T-cell (primary cell): ENCODE data around the gene CYP2W1. TPM values are rescaled to one million over a fixed set of nuclear protein-coding genes. Genes with fewer than 3 reads are reported as not detected.
A peak's percentile ranks its signal among the peaks of the same experiment; 100 is the strongest.

Experiments used
- ATAC-seq, 4 experiments: fragments of 200-7000 bp in 3 of 4; fragments of 150-1000 bp in 1 of 4; cut with Tn5 transposase; replicated peaks in 1 of 4; 1 replicate in 3 of 4; 2 replicates in 1 of 4; pipeline ENCODE4 v1.10.0; 2021; ENCODE audit warnings: moderate library complexity in 3 of 4, mild to moderate bottlenecking in 2 of 4, moderate number of reproducible peaks in 1 of 4
- CTCF ChIA-PET, 2 donors: fragments of 300-600 bp; sonication (Branson Sonifier 250); formaldehyde crosslinking; loops; one replicate each; lab custom pipeline; 2022; ENCODE audit warnings: antibody characterized with exemption in 2 of 2; lab: Charles Lee
- POLR2A ChIA-PET, 2 donors: fragments of 300-600 bp; sonication (Branson Sonifier 250); formaldehyde crosslinking; loops; one replicate each; lab custom pipeline; 2022; ENCODE audit warnings: antibody characterized with exemption in 2 of 2; lab: Charles Lee
- DNase-seq, 35 experiments: peaks; one replicate each; pipeline versions ENCODE4 v3.0.0 to v3.0.0-alpha.2; 2013 to 2023
- H3K27ac ChIP-seq: one replicate; pipeline ENCODE4 v1.5.1; 2013; ENCODE audit warnings: low read length
- H3K27me3 ChIP-seq, 2 experiments: replicated peaks in 1 of 2; 1 replicate in 1 of 2; 2 replicates in 1 of 2; pipeline versions ENCODE4 v1.6.1 to v1.7.0; 2013; ENCODE audit warnings: low read length in 1 of 2, mixed read lengths in 1 of 2; ENCODE audit not compliant: control insufficient read depth in 2 of 2, insufficient read depth in 2 of 2; ENCODE audit errors: extremely low read depth in 1 of 2
- H3K36me3 ChIP-seq, 2 donors: 1 replicate in 1 of 2; 2 replicates in 1 of 2; pipeline versions ENCODE4 v1.6.1 to v1.7.0; 2013; ENCODE audit warnings: low read length in 1 of 2; ENCODE audit not compliant: control insufficient read depth in 2 of 2, insufficient read depth in 1 of 2; ENCODE audit errors: extremely low read depth in 1 of 2
- H3K4me1 ChIP-seq, 2 experiments: 1 replicate in 1 of 2; 2 replicates in 1 of 2; pipeline versions ENCODE4 v1.6.1 to v1.7.0; 2013; ENCODE audit warnings: low read length in 2 of 2, mixed read lengths in 1 of 2; ENCODE audit not compliant: insufficient read depth in 2 of 2, control insufficient read depth in 1 of 2; ENCODE audit errors: extremely low read depth in 1 of 2
- H3K4me3 ChIP-seq, 2 donors: 1 replicate in 1 of 2; 2 replicates in 1 of 2; pipeline versions ENCODE4 v1.5.1 to v1.7.0; 2013; ENCODE audit warnings: mild to moderate bottlenecking in 2 of 2, low read length in 1 of 2, moderate library complexity in 1 of 2; ENCODE audit not compliant: control insufficient read depth in 1 of 2; ENCODE audit errors: extremely low read depth in 1 of 2
- H3K9me3 ChIP-seq: 2 replicates; pipeline ENCODE4 v1.7.0; 2013
- H3K27ac Mint-ChIP-seq, 2 donors: one replicate each; pipeline ENCODE4 v1.8.0; 2020 to 2021; ENCODE audit warnings: mild to moderate bottlenecking in 2 of 2, mixed read lengths in 2 of 2
- H3K27me3 Mint-ChIP-seq, 2 donors: one replicate each; pipeline ENCODE4 v1.8.0; 2021 to 2022; ENCODE audit warnings: mixed read lengths in 2 of 2
- H3K36me3 Mint-ChIP-seq: one replicate; pipeline ENCODE4 v1.8.0; 2021; ENCODE audit warnings: mixed read lengths
- H3K4me1 Mint-ChIP-seq, 3 donors: one replicate each; pipeline ENCODE4 v1.8.0; 2020 to 2022; ENCODE audit warnings: mixed read lengths in 3 of 3, mild to moderate bottlenecking in 1 of 3
- H3K4me3 Mint-ChIP-seq, 3 donors: one replicate each; pipeline ENCODE4 v1.8.0; 2020 to 2022; ENCODE audit warnings: mild to moderate bottlenecking in 3 of 3, mixed read lengths in 3 of 3, moderate library complexity in 3 of 3
- H3K9me3 Mint-ChIP-seq, 3 donors: one replicate each; pipeline ENCODE4 v1.8.0; 2020 to 2022; ENCODE audit warnings: mixed read lengths in 3 of 3
- WGBS: methylation state at CpG from one replicate; pipeline ENCODE4 v1.1.5; 2013; ENCODE audit warnings: missing lambda C conversion rate; ENCODE audit not compliant: insufficient coverage; 5-methylcytosine and 5-hydroxymethylcytosine counted together
- total RNA-seq, 35 experiments: library from RNA in 6 of 35; stranded (reverse) in 6 of 35; fragments of 120-200 nt in 1 of 35; gene quantifications; one replicate each; pipeline versions ENCODE4 v1.2.1 to v1.2.4 and lab custom pipeline; 2013 to 2026

Gene CYP2W1
- total RNA-seq, 5 donors from 2014 or later (not counting 1 experiment from before 2014, with no cell fraction given) = 0.19 TPM; not detected in 4

DNA sequence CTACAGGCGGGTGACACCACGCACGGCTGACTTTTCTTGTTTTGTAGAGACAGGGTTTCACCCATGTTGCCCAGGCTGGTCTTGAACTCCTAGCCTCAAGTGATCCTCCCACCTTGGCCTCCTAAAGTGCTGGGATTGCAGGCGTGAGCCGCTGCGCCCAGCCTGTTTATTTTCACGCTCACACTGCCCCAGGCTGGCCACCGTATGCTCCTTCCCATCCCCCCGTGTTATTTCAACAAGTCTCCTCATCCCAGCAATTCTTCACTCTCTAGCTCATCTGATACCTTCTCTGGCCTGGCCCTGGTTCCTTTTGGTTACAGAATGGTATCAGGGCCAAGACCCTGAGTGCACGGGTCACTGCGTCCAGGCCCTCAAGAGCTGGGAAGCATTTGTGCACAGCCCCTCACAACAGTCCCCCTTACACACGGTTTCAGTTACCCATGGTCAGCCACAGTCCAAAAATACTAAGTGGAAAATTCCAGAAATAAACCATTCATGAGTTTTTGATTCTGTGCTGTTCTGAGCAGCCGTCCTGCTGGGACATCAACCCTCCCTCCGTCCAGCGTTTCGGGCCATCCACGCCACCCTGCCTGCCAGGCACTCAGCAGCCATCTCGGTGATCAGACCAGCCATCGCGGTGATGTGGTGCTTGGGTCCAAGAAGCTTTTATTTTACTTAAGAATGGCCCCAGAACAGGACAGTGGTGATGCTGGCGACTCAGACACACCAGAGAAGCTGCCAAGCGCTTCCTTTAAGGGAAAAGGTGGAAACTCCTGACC lies 16.5 kb upstream of the CYP2W1 start:
- H3K27ac Mint-ChIP-seq = peak overlapping the region in 1 of 2 donors; percentile 55
- peaks cover 25% of the 10 kb centered on the region for H3K36me3 Mint-ChIP-seq
- H3K4me3 ChIP-seq = no peak overlapping the region
- H3K9me3 Mint-ChIP-seq = no peaks in the 10 kb centered on the region
- POLR2A ChIA-PET = interaction anchor here in 1 of 2 donors (2.1 kb wide), 1 partner anchor 9 kb away, joined by 6 read pairs; the partner anchor contains the start of gene COX19
- CTCF ChIA-PET = interaction anchor here in 1 of 2 donors (0.7 to 1.1 kb wide), 2 partner anchors 9 to 26 kb away, joined by 3 read pairs; no protein-coding TSS in a partner anchor
- no peaks in the 10 kb centered on the region for H3K27me3 Mint-ChIP-seq
- H3K4me1 ChIP-seq = peaks cover 4 to 34% of the 10 kb centered on the region in 2 experiments
- H3K9me3 ChIP-seq = no peaks in the 10 kb centered on the region
- peaks cover 29 to 35% (median 29%) of the 10 kb centered on the region in 3 donors for H3K4me1 Mint-ChIP-seq
- H3K36me3 ChIP-seq = peaks cover 6 to 45% of the 10 kb centered on the region in 2 donors
- no peak for ATAC-seq
- DNase-seq = no peak
- H3K4me3 Mint-ChIP-seq = no peak overlapping the region
- H3K27me3 ChIP-seq = peaks cover 0 to 19% of the 10 kb centered on the region in 2 experiments
- 94% methylated on average over 20 of the region's 22 CpGs for WGBS
- no peak overlapping the region for H3K27ac ChIP-seq

DNA sequence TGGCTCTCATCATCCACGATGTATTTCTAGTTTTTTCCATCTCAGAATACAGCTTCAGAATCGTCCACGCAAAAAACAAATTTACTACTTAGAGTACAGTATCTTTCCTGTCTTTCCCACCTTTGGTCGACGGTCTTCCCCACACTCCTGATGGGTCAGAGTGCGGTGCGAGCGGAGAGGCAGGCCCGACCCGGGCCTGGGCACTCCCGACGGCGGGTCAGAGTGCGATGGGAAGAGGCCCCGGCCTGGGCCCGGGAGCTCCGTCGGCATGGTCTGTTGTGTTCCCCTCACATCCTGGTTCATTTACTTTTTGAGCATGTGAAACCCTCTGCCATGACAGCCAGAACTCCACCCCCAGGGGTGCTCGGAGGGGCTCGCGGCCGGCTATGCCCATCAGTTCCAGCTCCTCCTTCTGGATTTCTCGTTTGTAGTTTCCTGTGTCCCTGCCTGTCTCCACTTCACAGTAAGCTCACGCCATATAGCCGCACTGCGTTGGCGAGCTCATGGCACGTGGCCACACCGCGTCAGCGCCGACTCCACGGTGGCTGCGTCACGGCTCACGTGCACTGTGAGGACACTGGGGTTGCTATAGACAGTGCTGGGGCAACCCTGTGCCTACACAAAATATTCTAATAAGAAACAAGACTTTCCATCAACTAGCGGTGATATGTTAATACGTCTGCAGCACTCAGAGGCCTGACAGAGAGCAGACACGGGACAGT lies 15.5 kb upstream of the CYP2W1 start:
- ATAC-seq = no peak
- Mint-ChIP-seq H3K27me3 (no peaks in the 10 kb centered on the region), H3K4me3 (no peak overlapping the region), H3K27ac (no peak overlapping the region), H3K36me3 (peaks cover 33% of the 10 kb centered on the region), H3K4me1 (peaks cover 37 to 40% (median 37%) of the 10 kb centered on the region in 3 donors), H3K9me3 (no peaks in the 10 kb centered on the region)
- peaks cover 0 to 16% of the 10 kb centered on the region in 2 experiments for H3K27me3 ChIP-seq
- H3K4me1 ChIP-seq = peaks cover 4 to 39% of the 10 kb centered on the region in 2 experiments
- no peak for DNase-seq
- 95% methylated on average over 27 of the region's 39 CpGs for WGBS
- no peak overlapping the region for H3K4me3 ChIP-seq
- H3K27ac ChIP-seq = no peak overlapping the region
- peaks cover 14 to 54% of the 10 kb centered on the region in 2 donors for H3K36me3 ChIP-seq
- ChIA-PET POLR2A (interaction anchor here in 1 of 2 donors (2.1 kb wide), 1 partner anchor 8 kb away, joined by 6 read pairs; the partner anchor contains the start of gene COX19), CTCF (interaction anchor here in 1 of 2 donors (0.7 to 1.1 kb wide), 2 partner anchors 10 to 25 kb away, joined by 3 read pairs; no protein-coding TSS in a partner anchor)
- H3K9me3 ChIP-seq = no peaks in the 10 kb centered on the region

DNA sequence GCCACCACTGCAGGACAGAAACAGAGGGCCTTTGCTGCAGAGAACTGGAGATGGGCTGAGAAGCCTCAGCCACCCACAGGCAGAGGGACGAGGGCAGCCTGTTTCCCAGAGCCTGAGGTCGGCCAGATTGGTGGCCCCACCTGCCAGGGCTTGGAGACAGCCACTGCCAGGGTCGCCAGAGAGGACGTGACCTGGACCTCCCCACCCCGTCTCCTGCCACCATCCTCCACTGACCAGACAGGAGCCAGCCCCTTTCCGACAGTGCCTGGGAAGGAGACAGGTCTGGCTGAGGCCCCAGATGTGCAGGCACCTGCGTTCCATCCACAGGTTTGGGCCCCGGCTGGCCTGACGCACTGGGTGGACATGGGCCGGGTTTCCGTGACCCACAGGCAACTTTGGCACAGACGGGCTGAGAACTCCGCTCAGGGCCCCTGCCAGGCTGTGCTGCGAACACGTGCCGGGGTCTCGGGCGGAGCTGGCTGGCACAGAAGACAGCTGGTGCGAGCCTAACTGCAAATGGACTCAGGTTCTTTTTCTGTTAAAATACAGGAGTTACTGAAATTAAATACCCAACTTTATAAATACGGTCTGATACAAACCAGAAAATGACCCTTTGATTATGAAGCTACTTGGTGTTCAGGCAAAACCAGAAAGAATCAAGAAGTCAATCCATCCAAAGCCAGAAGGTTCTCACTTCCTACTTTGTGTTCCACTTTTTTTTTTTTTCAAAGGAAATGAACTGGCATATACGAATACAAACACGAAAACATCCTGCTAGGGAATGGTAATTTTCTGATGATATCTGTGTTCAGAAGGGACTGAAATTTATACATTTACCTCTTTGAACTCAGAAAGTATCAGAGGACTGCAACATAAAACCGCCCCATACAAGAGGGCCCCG lies 14.5 kb upstream of the CYP2W1 start:
- no peak for DNase-seq
- 97% methylated on average over 18 of the region's 24 CpGs for WGBS
- H3K27ac ChIP-seq = no peak overlapping the region
- Mint-ChIP-seq H3K4me1 (peaks cover 43 to 48% (median 43%) of the 10 kb centered on the region in 3 donors), H3K4me3 (no peak overlapping the region), H3K27ac (no peak overlapping the region), H3K9me3 (no peaks in the 10 kb centered on the region), H3K36me3 (peaks cover 36% of the 10 kb centered on the region), H3K27me3 (no peaks in the 10 kb centered on the region)
- peaks cover 0 to 7% of the 10 kb centered on the region in 2 experiments for H3K27me3 ChIP-seq
- H3K9me3 ChIP-seq = no peaks in the 10 kb centered on the region
- peaks cover 14 to 60% of the 10 kb centered on the region in 2 donors for H3K36me3 ChIP-seq
- peaks cover 9 to 34% of the 10 kb centered on the region in 2 experiments for H3K4me1 ChIP-seq
- no peak for ATAC-seq
- H3K4me3 ChIP-seq = no peak overlapping the region
- POLR2A ChIA-PET = no interaction called here
- CTCF ChIA-PET = interaction anchor here in 1 of 2 donors (0.7 kb wide), 1 partner anchor 527 kb away, joined by 3 read pairs; no protein-coding TSS in a partner anchor

DNA sequence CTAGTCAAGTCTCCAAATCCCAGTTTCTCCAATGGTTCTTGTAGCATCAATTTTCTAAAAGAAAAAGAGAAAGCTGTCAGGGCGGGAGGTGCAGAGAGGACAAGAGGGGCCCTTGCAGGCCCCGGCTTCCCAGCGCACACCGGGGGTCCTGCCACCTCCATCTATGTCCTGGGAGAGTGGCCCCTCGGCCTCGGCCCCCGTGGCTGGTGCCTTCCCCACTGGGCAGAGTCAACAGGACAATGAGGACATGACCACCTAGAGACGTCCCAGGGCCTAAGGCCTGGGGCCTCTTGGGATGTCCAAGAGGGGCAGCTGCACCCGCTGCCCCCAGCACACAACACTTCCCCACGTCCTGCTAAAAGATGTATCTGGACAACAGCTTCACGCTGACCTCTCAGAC lies 13.6 kb upstream of the CYP2W1 start:
- no peak for ATAC-seq
- H3K27me3 ChIP-seq = no peaks in the 10 kb centered on the region
- no peaks in the 10 kb centered on the region for H3K9me3 ChIP-seq
- ChIA-PET POLR2A (interaction anchor here in 1 of 2 donors (0.6 kb wide), 1 partner anchor 71 kb away, joined by 3 read pairs; no protein-coding TSS in a partner anchor), CTCF (no interaction called here)
- no peak for DNase-seq
- Mint-ChIP-seq H3K9me3 (no peaks in the 10 kb centered on the region), H3K4me1 (peaks cover 41 to 49% (median 41%) of the 10 kb centered on the region in 3 donors), H3K27ac (no peak overlapping the region), H3K36me3 (peaks cover 36% of the 10 kb centered on the region), H3K27me3 (no peaks in the 10 kb centered on the region), H3K4me3 (no peak overlapping the region)
- WGBS = 88% methylated on average over 5 of the region's 11 CpGs
- H3K27ac ChIP-seq = no peak overlapping the region
- no peak overlapping the region for H3K4me3 ChIP-seq
- peaks cover 10 to 34% of the 10 kb centered on the region in 2 experiments for H3K4me1 ChIP-seq
- peaks cover 14 to 60% of the 10 kb centered on the region in 2 donors for H3K36me3 ChIP-seq

DNA sequence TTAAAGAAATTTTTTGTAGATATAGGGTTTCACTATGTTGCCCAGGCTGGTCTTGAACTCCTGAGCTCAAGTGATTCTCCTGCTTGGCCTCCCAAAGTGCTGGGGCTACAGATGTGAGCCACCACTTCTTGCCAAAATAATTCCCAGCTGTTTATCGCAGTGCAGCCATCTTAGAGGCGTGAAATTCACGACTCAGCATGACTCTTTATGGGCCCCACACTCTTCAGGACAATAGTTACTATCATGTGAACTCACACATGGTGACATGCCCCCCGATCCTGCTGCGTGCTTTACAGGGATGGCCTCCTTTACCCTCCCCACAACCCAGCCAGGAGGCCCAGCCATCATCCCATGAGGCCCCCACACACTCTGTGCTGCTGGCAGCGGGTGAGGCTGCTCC lies 12.2 kb upstream of the CYP2W1 start:
- WGBS = 96% methylated on average over 5 of the region's 6 CpGs
- ChIA-PET POLR2A (no interaction called here), CTCF (no interaction called here)
- H3K4me3 ChIP-seq = no peak overlapping the region
- H3K9me3 Mint-ChIP-seq = no peaks in the 10 kb centered on the region
- H3K27me3 Mint-ChIP-seq = no peaks in the 10 kb centered on the region
- ATAC-seq (no peak), DNase-seq (no peak)
- no peak overlapping the region for H3K27ac ChIP-seq
- peaks cover 36% of the 10 kb centered on the region for H3K36me3 Mint-ChIP-seq
- H3K36me3 ChIP-seq = peaks cover 14 to 60% of the 10 kb centered on the region in 2 donors
- H3K27ac Mint-ChIP-seq = no peak overlapping the region
- H3K4me1 Mint-ChIP-seq = peaks cover 35 to 44% (median 41%) of the 10 kb centered on the region in 3 donors
- no peaks in the 10 kb centered on the region for H3K27me3 ChIP-seq
- peaks cover 8 to 30% of the 10 kb centered on the region in 2 experiments for H3K4me1 ChIP-seq
- H3K4me3 Mint-ChIP-seq = no peak overlapping the region
- no peaks in the 10 kb centered on the region for H3K9me3 ChIP-seq
